NCI-H2029 (cell line): ENCODE results near the gene RBBP5.

Experiments used
- DNase-seq: peaks from one replicate; lab custom pipeline; 2025; lab: John Stamatoyannopoulos, UW

RBBP5 gene

DNA sequence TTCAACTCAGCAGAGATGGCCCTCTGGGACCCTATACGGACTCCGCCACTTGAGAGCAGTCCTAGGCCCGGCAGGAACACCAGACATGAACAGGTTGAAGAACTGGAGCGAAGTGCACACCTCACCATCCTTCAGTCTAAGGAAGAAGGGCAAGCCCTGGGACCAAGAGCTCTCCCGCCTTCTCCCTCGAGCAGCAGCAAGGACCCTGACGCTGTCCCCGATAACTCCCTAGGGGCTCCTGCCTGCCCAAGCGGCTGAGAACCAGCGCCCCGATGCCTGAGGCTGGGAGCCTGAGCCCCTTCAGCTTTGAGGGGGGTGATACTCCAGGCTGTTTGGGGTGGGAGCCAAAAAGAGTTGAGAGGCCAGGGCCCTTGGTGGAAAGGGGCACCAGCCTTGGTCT, 47.7 kb downstream of the RBBP5 start:
- DNase-seq, result no peak

DNA sequence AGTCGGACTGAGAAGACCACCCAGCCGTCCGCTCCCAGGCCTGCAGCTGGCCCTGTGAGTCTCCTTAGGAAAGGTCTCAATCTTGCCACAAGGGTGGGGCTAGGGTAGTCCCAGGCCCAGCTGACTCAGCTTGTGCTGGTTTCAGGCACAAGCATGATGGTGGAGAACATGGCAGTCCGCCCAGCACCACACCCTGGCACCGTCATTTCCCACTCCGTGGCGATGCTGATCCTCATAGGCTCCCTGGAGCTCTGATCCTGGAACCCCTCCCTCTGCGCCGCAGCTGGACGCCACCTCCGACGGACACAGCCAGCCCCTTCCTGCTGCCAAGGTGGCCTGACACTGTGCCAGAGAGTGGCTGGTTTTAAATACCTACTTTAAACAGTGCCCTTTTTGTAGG, 48.3 kb downstream of the RBBP5 start:
- DNase-seq, result no peak

GRCh38 chr1:205072881-205073280, 48.9 kb downstream of the RBBP5 start:
- DNase-seq, result no peak

- no peak for DNase-seq
These were observed 49.5 kb downstream of the RBBP5 start for GRCh38 chr1:205072286-205072685.

- DNase-seq, result no peak
These were observed 50.0 kb downstream of the RBBP5 start for GRCh38 chr1:205071801-205072200.

GRCh38 chr1:205071028-205071409, 50.8 kb downstream of the RBBP5 start:
- no peak for DNase-seq

DNA sequence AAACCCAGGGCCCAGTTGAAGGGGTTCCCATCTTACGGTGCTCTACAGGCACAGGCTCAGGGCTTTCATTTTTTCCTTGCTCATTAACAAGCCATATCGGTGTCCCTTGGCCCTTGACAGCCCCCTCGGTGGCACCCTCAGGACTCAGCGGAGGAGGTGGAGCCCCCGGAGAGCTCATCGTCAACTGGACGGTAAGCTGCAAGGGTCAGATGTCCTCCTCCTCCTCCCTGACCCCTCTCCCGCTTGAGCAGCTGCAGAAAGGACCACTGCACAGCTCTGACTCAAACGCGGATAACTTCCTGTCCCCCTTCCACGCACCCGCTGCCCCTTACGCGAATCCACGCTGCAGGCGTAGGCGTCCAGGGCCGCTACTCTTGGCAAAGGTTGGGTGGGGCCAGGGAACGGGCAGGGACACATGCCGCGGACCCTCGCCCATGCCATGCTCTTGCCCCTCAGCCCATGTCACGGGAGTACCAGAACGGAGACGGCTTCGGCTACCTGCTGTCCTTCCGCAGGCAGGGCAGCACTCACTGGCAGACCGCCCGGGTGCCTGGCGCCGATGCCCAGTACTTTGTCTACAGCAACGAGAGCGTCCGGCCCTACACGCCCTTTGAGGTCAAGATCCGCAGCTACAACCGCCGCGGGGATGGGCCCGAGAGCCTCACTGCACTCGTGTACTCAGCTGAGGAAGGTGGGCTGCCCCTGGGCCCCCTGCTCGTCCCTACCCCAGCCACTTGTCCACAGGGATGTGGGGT, 52.2 kb downstream of the RBBP5 start:
- no peak for DNase-seq

GRCh38 chr1:205068457-205069040, 53.2 kb downstream of the RBBP5 start:
- DNase-seq, result no peak

DNA sequence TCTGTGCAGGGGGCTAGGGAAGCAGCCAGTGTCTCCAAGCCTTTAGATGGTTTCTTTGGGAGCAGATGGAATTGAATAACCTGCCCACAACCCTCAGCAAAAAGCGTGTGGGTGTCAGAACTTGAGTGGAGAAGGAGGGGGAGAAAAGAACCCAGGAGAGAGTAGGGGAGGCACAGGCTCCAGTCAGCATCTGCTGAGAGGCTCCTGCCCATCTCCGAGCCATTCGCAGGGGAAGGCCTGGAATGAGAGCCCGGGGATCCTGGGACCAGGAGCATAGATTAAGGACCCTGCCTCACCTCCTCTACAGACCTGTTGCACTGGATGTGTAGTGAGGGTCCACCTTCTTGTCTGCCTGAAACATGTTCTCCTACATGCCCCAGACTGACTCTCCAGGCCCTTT, 53.8 kb downstream of the RBBP5 start:
- DNase-seq, result no peak

DNA sequence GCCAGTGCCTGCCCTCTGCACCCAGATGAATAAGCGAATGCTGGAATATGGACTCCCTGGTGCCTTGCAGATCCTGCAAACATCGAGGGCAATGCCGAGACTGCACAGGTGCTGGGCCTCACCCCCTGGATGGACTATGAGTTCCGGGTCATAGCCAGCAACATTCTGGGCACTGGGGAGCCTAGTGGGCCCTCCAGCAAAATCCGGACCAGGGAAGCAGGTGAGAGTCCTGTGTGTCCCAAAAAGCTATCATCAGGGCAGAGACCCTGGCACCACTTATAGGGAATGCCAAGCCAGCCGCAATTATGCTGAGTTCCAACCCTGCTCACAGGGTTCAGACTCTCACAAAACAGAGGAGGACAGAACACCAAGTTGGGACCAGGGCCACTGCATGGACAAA, 54.7 kb downstream of the RBBP5 start:
- DNase-seq, result no peak

GRCh38 chr1:205066141-205066818, 55.5 kb downstream of the RBBP5 start:
- DNase-seq, result no peak

DNA sequence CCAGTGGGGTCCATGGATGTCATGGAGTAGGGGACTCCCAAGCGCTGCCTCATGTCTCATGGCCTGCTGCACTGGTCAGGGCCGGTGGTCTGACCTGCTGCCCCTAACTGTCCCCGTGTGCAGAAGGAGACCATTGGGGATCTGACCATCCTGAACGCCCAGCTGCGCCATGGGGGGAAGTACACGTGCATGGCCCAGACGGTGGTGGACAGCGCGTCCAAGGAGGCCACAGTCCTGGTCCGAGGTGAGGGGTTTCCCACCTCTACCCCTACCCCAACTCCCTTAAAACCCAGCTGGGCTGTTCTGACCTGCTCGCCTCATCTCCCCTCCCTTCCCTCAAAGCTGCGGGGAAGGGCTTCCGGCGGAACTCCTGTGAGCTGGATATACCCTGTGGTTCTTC, 56.1 kb downstream of the RBBP5 start:
- no peak for DNase-seq

DNA sequence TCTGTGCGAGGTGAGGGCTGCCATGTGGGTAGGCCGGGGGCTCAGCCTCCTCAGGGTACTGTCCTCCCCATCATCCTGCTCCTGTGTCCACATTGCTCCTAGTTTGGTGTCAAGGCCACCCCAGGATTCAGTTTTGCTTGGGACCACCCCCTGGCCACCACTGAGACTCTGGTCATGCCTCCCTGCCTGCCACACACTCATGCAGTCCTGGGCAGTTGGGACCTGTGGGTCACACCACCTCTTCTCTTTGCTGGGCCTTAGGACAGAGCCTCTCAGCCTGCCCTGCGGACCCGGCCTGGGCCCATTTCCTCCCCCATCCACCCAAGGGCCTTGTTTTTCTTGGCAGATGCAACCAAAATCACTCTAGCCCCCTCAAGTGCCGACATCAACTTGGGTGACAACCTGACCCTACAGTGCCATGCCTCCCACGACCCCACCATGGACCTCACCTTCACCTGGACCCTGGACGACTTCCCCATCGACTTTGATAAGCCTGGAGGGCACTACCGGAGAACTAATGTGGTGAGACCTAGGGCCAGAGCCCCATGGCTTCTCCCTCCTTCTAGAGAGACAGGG, 56.9 kb downstream of the RBBP5 start:
- DNase-seq, result no peak

GRCh38 chr1:205064301-205064700, 57.5 kb downstream of the RBBP5 start:
- no peak for DNase-seq

DNA sequence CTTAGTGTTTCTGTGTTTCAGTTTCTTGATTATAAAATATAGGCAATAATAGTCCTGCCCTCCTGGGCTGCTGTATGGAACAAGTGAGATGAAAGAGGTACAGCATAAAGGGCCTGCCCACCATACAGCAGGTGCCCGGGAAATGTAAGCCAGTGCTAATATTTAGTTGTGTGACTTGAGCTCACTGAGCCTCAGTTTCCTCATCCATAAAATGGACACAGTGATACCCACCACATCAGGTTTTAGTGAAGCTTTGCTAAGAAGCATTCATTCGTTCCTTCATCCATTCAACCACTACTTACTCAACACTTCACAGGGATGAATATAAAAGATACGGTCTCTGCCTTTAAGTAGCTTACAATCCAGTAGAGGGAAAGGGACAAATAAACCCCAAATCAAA, 58.9 kb downstream of the RBBP5 start:
- DNase-seq, result no peak

DNA sequence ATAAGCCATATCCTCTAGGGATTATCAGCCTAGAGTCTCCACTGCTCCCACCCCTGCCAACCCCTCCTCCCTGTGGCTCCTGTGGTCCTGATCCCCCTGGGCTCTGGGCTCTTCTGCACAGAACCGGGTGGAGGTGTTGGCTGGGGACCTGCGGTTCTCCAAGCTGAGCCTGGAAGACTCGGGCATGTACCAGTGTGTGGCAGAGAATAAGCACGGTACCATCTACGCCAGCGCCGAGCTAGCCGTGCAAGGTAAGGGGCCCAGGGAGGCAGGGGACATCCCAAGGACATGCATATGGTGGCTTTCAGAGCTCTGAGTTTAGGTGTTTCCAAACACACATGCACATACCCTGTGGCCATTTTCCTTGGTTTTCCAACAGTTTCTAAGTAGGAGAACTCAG, 59.5 kb downstream of the RBBP5 start:
- DNase-seq, result no peak

GRCh38 chr1:205061665-205062069, 60.1 kb downstream of the RBBP5 start:
- peak; percentile 67 for DNase-seq

DNA sequence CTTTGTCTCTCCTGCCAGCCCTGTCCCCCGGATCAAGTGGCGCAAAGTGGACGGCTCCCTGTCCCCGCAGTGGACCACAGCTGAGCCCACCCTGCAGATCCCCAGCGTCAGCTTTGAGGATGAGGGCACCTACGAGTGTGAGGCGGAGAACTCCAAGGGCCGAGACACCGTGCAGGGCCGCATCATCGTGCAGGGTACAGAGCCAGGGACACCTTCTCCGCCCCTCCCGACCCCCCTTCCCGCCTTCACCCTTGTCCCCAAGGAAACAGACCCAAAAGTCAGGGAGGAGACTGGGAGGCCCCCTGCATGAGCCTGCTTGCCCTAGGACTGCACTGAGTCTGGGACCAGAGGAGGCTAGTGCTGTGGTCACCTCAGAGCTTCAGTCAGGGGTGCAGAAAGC, 60.6 kb downstream of the RBBP5 start:
- DNase-seq, result no peak

DNA sequence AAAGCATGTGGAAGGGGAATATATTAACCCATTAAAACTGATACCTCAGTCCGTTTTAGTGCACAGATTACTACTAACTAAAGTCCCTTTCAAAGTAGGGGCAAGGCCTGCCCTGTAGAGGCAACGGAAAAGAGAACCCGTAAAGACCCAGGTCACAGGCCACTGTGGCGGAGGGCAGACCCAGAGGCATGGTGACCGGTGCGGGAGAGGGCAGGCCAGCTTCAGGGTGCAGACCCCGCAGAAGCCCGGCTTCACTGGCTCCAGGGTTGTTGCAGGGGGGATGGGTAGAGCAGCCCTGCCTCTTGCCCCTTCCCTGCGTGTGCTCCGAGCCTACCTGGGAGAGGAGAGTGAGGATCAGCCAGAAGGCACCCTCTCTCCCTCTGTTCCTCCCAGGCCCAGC, 61.0 kb downstream of the RBBP5 start:
- DNase-seq, result no peak

GRCh38 chr1:205059660-205060059, 62.1 kb downstream of the RBBP5 start:
- DNase-seq, result no peak

DNA sequence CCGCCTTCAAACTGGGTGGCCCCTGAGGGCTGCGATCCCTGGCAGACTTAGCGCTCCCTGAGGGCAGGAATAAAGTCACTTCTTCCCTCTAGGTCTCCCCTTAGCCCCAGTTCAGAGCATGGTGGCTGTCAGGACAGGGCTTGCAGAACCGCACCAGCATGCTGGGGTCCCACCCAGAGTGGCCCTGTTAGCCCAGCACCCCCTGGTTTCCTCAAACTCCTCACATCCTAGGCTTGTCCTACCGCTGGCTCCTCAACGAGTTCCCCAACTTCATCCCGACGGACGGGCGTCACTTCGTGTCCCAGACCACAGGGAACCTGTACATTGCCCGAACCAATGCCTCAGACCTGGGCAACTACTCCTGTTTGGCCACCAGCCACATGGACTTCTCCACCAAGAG, 62.9 kb downstream of the RBBP5 start:
- no peak for DNase-seq

GRCh38 chr1:205057808-205058575, 63.8 kb downstream of the RBBP5 start:
- no peak for DNase-seq
